CD4-positive, alpha-beta T cell (primary cell): ENCODE data around the gene MTOR. TPM values are rescaled to one million over a fixed set of nuclear protein-coding genes. Genes with fewer than 3 reads are reported as not detected.

Experiments
- ATAC-seq: fragments of 200-7000 bp; cut with Tn5 transposase; one replicate; pipeline ENCODE4 v1.10.0; 2022; ENCODE audit warnings: mild to moderate bottlenecking; ENCODE audit not compliant: poor library complexity
- CTCF ChIA-PET: fragments of 350-600 bp; sonication (Branson Sonifier 250); formaldehyde crosslinking; loops from one replicate; lab custom pipeline; 2021; ENCODE audit warnings: antibody characterized with exemption, inconsistent platforms; lab: Charles Lee
- POLR2A ChIA-PET: fragments of 350-600 bp; sonication (Branson Sonifier 250); formaldehyde crosslinking; loops from one replicate; lab custom pipeline; 2021; ENCODE audit warnings: antibody characterized with exemption, inconsistent platforms; lab: Charles Lee
- DNase-seq, 14 experiments: peaks; one replicate each; pipeline ENCODE4 v3.0.0-alpha.2; 2013 to 2020; ENCODE audit warnings: mixed read lengths in 2 of 14
- H3K27ac ChIP-seq, 2 donors: one replicate each; pipeline versions ENCODE4 v1.5.1 to v1.7.0; 2013; ENCODE audit warnings: low read length in 2 of 2, low read depth in 1 of 2, mild to moderate bottlenecking in 1 of 2
- H3K27me3 ChIP-seq, 2 experiments: 1 replicate in 1 of 2; 2 replicates in 1 of 2; pipeline versions ENCODE4 v1.6.1 to v1.7.0; 2013; ENCODE audit warnings: low read length in 2 of 2, control low read depth in 1 of 2, mild to moderate bottlenecking in 1 of 2, moderate library complexity in 1 of 2; ENCODE audit not compliant: insufficient read depth in 2 of 2, control insufficient read depth in 1 of 2
- H3K36me3 ChIP-seq: one replicate; pipeline ENCODE4 v1.6.1; 2013; ENCODE audit warnings: low read length, control low read depth; ENCODE audit not compliant: insufficient read depth
- H3K4me1 ChIP-seq: one replicate; pipeline ENCODE4 v1.6.1; 2013; ENCODE audit warnings: low read length, control low read depth; ENCODE audit not compliant: insufficient read depth
- H3K4me3 ChIP-seq: one replicate; pipeline ENCODE4 v1.5.1; 2013; ENCODE audit warnings: mild to moderate bottlenecking, low read length, moderate library complexity
- H3K9me3 ChIP-seq, 2 experiments: 1 replicate in 1 of 2; 2 replicates in 1 of 2; pipeline versions ENCODE4 v1.6.1 to v1.7.0; 2013; ENCODE audit warnings: low read length in 2 of 2, mild to moderate bottlenecking in 2 of 2, control low read depth in 1 of 2, moderate library complexity in 1 of 2; ENCODE audit not compliant: control insufficient read depth in 1 of 2, insufficient read depth in 1 of 2
- H3K27ac Mint-ChIP-seq: one replicate; pipeline ENCODE4 v1.8.0; 2020; ENCODE audit warnings: mixed read lengths
- H3K27me3 Mint-ChIP-seq: one replicate; pipeline ENCODE4 v1.8.0; 2021; ENCODE audit warnings: mixed read lengths
- H3K36me3 Mint-ChIP-seq: one replicate; pipeline ENCODE4 v1.8.0; 2021; ENCODE audit warnings: low read depth, mixed read lengths
- H3K4me1 Mint-ChIP-seq: one replicate; pipeline ENCODE4 v1.8.0; 2021; ENCODE audit warnings: low read depth, mixed read lengths
- H3K4me3 Mint-ChIP-seq: one replicate; pipeline ENCODE4 v1.8.0; 2020; ENCODE audit warnings: mild to moderate bottlenecking, mixed read lengths
- H3K9me3 Mint-ChIP-seq: one replicate; pipeline ENCODE4 v1.8.0; 2020; ENCODE audit warnings: mixed read lengths
- intact Hi-C, 2 experiments: fragments of 100-400 bp; cut with DNase I in 1 of 2; cut with micrococcal nuclease in 1 of 2; formaldehyde crosslinking; loops; one replicate each; pipeline versions ENCODE4 v1.15.1 to v1.9.0; 2023 to 2025; cut with DNase I, micrococcal nuclease
- total RNA-seq, 174 experiments: library from RNA in 2 of 174; stranded (reverse) in 2 of 174; gene quantifications; one replicate each; pipeline ENCODE4 v1.2.3 and lab custom pipeline; 2021 to 2026
- TF ChIP-seq, protein P1 (sequence below): fragments of 200-600 bp; IDR thresholded peaks from one replicate; pipeline ENCODE4 v1.8.0; 2022; ENCODE audit warnings: antibody characterized with exemption, mild to moderate bottlenecking

Gene MTOR
- total RNA-seq, 2 experiments from 2014 or later, result 27.3 to 28.9 TPM

DNA sequence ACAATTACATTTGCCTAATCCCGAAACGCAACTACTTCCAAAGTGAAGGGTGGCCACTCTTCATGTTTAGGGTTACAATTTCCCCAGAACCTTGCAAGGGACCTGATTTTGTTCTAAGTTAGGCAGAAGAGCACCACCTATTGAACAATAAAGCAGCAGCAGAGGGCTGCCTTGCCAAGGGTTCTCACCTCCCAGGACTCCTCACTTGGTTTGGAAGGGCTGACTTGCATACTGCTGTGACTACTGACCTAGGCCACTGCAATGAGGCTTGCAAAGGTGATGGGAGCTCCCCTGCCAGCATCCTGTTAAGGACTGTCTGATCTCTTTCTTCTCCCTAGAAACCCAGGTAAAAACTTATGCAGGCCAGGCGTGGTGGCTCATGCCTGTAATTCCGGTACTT, 14.2 kb downstream of the MTOR start:
- Mint-ChIP-seq H3K4me1 (peaks cover 25% of the 10 kb centered on the region), H3K36me3 (peaks cover 74% of the 10 kb centered on the region), H3K4me3 (no peak overlapping the region), H3K27me3 (no peaks in the 10 kb centered on the region), H3K9me3 (no peaks in the 10 kb centered on the region), H3K27ac (no peak overlapping the region)
- no peak overlapping the region for H3K27ac ChIP-seq
- no peaks in the 10 kb centered on the region for H3K9me3 ChIP-seq
- TF ChIP-seq, protein P1, sequence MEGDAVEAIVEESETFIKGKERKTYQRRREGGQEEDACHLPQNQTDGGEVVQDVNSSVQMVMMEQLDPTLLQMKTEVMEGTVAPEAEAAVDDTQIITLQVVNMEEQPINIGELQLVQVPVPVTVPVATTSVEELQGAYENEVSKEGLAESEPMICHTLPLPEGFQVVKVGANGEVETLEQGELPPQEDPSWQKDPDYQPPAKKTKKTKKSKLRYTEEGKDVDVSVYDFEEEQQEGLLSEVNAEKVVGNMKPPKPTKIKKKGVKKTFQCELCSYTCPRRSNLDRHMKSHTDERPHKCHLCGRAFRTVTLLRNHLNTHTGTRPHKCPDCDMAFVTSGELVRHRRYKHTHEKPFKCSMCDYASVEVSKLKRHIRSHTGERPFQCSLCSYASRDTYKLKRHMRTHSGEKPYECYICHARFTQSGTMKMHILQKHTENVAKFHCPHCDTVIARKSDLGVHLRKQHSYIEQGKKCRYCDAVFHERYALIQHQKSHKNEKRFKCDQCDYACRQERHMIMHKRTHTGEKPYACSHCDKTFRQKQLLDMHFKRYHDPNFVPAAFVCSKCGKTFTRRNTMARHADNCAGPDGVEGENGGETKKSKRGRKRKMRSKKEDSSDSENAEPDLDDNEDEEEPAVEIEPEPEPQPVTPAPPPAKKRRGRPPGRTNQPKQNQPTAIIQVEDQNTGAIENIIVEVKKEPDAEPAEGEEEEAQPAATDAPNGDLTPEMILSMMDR, result no peak
- ChIA-PET CTCF (no interaction called here), POLR2A (no interaction called here)
- intact Hi-C loops, result no loop called here
- DNase-seq (no peak), ATAC-seq (no peak)
- H3K4me1 ChIP-seq, result peaks cover 21% of the 10 kb centered on the region
- H3K4me3 ChIP-seq, result no peak overlapping the region
- no peaks in the 10 kb centered on the region for H3K27me3 ChIP-seq
- H3K36me3 ChIP-seq, result peaks cover 58% of the 10 kb centered on the region

DNA sequence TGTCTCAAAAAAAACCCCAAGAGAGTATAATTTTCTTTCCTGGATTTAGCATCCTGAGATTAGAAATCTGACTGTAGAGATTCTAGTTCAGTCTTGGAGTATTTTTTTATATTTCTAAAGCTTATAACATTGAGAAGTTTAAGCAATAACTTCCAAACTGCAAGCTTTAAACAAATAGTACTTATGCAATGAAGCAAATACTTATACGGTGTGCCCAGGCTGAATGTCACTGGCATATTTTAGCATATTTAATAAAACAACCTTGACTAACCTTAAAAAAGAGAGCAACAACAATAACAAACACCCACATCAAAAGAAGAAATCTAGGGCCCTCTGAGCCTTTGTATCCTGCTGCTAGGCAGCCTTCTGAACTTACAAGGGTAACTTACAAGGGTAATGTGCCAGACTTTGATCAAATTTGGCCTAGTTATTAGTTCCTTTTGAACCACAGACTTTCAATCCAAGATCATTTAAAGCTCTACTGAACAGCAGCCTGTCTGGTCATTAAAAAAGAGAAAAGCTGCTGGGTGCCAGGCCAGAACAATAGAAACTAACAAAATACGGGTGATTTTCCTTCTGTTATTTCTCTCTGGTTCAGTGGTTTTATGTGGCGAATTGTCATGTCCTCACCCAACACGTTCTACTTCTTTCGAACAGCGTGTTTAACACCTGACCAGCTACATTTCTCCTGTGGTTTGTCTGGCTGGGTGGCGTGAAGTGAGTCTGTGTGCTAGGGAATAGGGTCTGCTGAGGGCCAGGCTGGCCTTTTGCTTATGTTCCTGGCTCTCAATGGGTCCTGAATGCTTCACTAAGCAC, 16.2 kb downstream of the MTOR start:
- CTCF ChIA-PET, result interaction anchor here (1.2 to 1.6 kb wide), 2 partner anchors 50 to 399 kb away, joined by 3 read pairs; no protein-coding TSS in a partner anchor
- peaks cover 31% of the 10 kb centered on the region for H3K4me1 Mint-ChIP-seq
- H3K27me3 ChIP-seq, result no peaks in the 10 kb centered on the region
- no peak overlapping the region for H3K4me3 ChIP-seq
- peak overlapping the region; percentile 88 for H3K27ac Mint-ChIP-seq
- H3K4me1 ChIP-seq, result peaks cover 21% of the 10 kb centered on the region
- DNase-seq (peak in 3 of 14 experiments; percentile 40 to 50 (median 46)), ATAC-seq (peak; percentile 72)
- H3K36me3 Mint-ChIP-seq, result peaks cover 69% of the 10 kb centered on the region
- peak overlapping the region; percentile 1 for H3K4me3 Mint-ChIP-seq
- no peaks in the 10 kb centered on the region for H3K9me3 Mint-ChIP-seq
- H3K9me3 ChIP-seq, result no peaks in the 10 kb centered on the region
- H3K27ac ChIP-seq, result peak overlapping the region; percentile 51 to 59
- TF ChIP-seq, protein P1, result no peak
- POLR2A ChIA-PET, result no interaction called here
- intact Hi-C loops, result no loop called here
- no peaks in the 10 kb centered on the region for H3K27me3 Mint-ChIP-seq
- H3K36me3 ChIP-seq, result peaks cover 56% of the 10 kb centered on the region

DNA sequence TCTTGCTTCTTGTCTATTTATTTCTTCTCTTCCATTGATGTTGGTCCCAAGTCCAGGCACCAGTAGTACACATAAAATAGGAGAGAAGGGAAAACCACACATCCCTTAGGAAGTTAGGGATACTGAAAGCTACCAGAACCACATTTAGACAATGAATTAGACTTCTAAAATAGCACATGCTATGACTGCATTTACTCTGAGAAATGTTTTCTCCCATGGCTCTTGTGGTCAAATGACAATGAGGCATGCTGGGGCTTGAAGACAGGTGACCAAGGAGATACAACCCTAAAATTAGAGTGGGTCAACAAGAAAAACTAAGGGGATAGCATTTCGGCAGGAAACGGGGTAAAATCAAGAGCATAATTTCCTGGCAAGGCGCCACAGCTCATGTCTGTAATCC, 17.1 kb downstream of the MTOR start:
- Mint-ChIP-seq H3K36me3 (peaks cover 68% of the 10 kb centered on the region), H3K27ac (peak overlapping the region; percentile 88), H3K27me3 (no peaks in the 10 kb centered on the region), H3K4me3 (no peak overlapping the region), H3K4me1 (peaks cover 27% of the 10 kb centered on the region), H3K9me3 (no peaks in the 10 kb centered on the region)
- intact Hi-C loops, result no loop called here
- Histone ChIP-seq H3K9me3 (no peaks in the 10 kb centered on the region), H3K27ac (peak overlapping the region; percentile 1 to 3), H3K4me3 (no peak overlapping the region), H3K27me3 (no peaks in the 10 kb centered on the region), H3K4me1 (peaks cover 21% of the 10 kb centered on the region), H3K36me3 (peaks cover 54% of the 10 kb centered on the region)
- ATAC-seq, result no peak
- TF ChIP-seq, protein P1, result no peak
- DNase-seq, result no peak
- ChIA-PET CTCF (interaction anchor here (1.2 to 1.6 kb wide), 2 partner anchors 51 to 400 kb away, joined by 3 to 5 read pairs; no protein-coding TSS in a partner anchor), POLR2A (no interaction called here)
